Fibroblast of mammary gland (primary cell): Measurements from ENCODE around the gene DOCK11.
A peak's percentile ranks its signal among the peaks of the same experiment; 100 is the strongest.

Experiments
- DNase-seq: peaks from one replicate; pipeline ENCODE4 v3.0.0-alpha.2; 2010; ENCODE audit warnings: low read depth
- H3K4me3 ChIP-seq: 2 replicates; pipeline ENCODE4 v1.5.1; 2011; ENCODE audit warnings: low read depth, mild to moderate bottlenecking, low read length, moderate library complexity; ENCODE audit not compliant: control insufficient read depth
- CTCF ChIP-seq: conservative IDR thresholded peaks from 2 replicates; pipeline ENCODE4 v1.5.1; 2011; ENCODE audit warnings: low read depth, low read length, inconsistent platforms; ENCODE audit not compliant: control insufficient read depth, insufficient read depth

The DOCK11 gene

GRCh38 chrX:118530219-118530911 is 34.8 kb downstream of the DOCK11 start:
- DNase-seq, result peak; percentile 68
- TF ChIP-seq CTCF, result no peak
- no peak overlapping the region for H3K4me3 ChIP-seq

- no peak overlapping the region for H3K4me3 ChIP-seq
- no peak for DNase-seq
- TF ChIP-seq CTCF, result no peak
These were observed 39.3 kb downstream of the DOCK11 start for GRCh38 chrX:118534716-118535493.

- DNase-seq, result no peak
- H3K4me3 ChIP-seq, result no peak overlapping the region
- no peak for TF ChIP-seq CTCF
These were observed 40.6 kb downstream of the DOCK11 start for GRCh38 chrX:118536204-118536603.

GRCh38 chrX:118536687-118537461 is 41.3 kb downstream of the DOCK11 start:
- no peak overlapping the region for H3K4me3 ChIP-seq
- peak; percentile 41 for TF ChIP-seq CTCF
- DNase-seq, result peak; percentile 30

GRCh38 chrX:118538386-118538785 is 42.8 kb downstream of the DOCK11 start:
- no peak for TF ChIP-seq CTCF
- H3K4me3 ChIP-seq, result no peak overlapping the region
- DNase-seq, result no peak

GRCh38 chrX:118540342-118540741 is 44.7 kb downstream of the DOCK11 start:
- H3K4me3 ChIP-seq, result no peak overlapping the region
- TF ChIP-seq CTCF, result no peak
- DNase-seq, result no peak
